Glutamatergic neuron (in vitro differentiated cells): ENCODE data around the gene DHRS13. TPM values are rescaled to one million over a fixed set of nuclear protein-coding genes. Genes with fewer than 3 reads are reported as not detected.
A peak's percentile ranks its signal among the peaks of the same experiment; 100 is the strongest.

Experiments used
- DNase-seq: peaks from one replicate; pipeline ENCODE4 v3.0.0; 2022
- H3K27ac Mint-ChIP-seq: one replicate; pipeline ENCODE4 v1.8.0; 2020; ENCODE audit warnings: mild to moderate bottlenecking, mixed read lengths, inconsistent platforms; ENCODE audit not compliant: unreplicated experiment
- H3K27me3 Mint-ChIP-seq: one replicate; pipeline ENCODE4 v1.8.0; 2020; ENCODE audit warnings: mild to moderate bottlenecking, moderate library complexity, mixed read lengths, inconsistent platforms; ENCODE audit not compliant: unreplicated experiment
- H3K36me3 Mint-ChIP-seq: one replicate; pipeline ENCODE4 v1.8.0; 2020; ENCODE audit warnings: mild to moderate bottlenecking, mixed read lengths, inconsistent platforms; ENCODE audit not compliant: unreplicated experiment
- H3K4me1 Mint-ChIP-seq: one replicate; pipeline ENCODE4 v1.8.0; 2020; ENCODE audit warnings: mild to moderate bottlenecking, low read depth, mixed read lengths, inconsistent platforms; ENCODE audit not compliant: unreplicated experiment
- H3K4me3 Mint-ChIP-seq: one replicate; pipeline ENCODE4 v1.8.0; 2020; ENCODE audit warnings: mild to moderate bottlenecking, mixed read lengths, inconsistent platforms; ENCODE audit not compliant: unreplicated experiment
- H3K9me3 Mint-ChIP-seq: one replicate; pipeline ENCODE4 v1.8.0; 2020; ENCODE audit warnings: mild to moderate bottlenecking, moderate library complexity, mixed read lengths, inconsistent platforms; ENCODE audit not compliant: unreplicated experiment
- total RNA-seq: library from RNA; stranded (reverse); fragmentation: NEBNext Ultra II Directional; extraction: Animal tissue kit (Norgen Biotek cat#: 25700); gene quantifications from one replicate; pipeline ENCODE4 v1.2.1, GENCODE V29; 2021; ENCODE audit not compliant: unreplicated experiment
- TF ChIP-seq, protein P1 (sequence below): fragments of 200-600 bp; sonication (generic); IDR thresholded peaks from one replicate; pipeline ENCODE4 v1.5.0; 2021; ENCODE audit not compliant: partially characterized antibody, unreplicated experiment

DHRS13 gene
- total RNA-seq, 1 donor from 2014 or later, result 17.0 TPM

DNA sequence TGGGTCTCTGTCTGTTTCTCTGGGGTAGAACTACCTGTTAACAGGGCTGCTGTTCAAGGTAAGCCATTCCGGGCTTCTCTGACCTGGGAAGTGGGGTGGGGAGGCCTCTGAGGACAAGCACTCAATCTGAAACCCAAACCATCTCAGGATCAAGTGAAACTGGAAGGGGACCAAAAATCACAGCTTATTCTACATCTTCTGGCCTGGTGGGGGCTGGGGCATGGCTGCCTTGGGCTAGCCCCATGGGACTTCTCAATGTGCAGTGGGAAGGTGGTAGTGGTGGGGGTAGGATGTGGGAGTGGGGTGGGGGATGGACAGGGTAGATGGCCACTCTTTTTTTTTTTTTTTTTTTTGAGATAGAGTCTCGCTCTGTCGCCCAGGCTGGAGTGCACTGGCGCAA is 10.9 kb downstream of the DHRS13 start:
- Mint-ChIP-seq H3K4me3 (no peak overlapping the region), H3K36me3 (peaks cover 4% of the 10 kb centered on the region), H3K4me1 (peaks cover 13% of the 10 kb centered on the region), H3K27me3 (no peaks in the 10 kb centered on the region), H3K27ac (no peak overlapping the region), H3K9me3 (peaks cover 8% of the 10 kb centered on the region)
- TF ChIP-seq, protein P1, sequence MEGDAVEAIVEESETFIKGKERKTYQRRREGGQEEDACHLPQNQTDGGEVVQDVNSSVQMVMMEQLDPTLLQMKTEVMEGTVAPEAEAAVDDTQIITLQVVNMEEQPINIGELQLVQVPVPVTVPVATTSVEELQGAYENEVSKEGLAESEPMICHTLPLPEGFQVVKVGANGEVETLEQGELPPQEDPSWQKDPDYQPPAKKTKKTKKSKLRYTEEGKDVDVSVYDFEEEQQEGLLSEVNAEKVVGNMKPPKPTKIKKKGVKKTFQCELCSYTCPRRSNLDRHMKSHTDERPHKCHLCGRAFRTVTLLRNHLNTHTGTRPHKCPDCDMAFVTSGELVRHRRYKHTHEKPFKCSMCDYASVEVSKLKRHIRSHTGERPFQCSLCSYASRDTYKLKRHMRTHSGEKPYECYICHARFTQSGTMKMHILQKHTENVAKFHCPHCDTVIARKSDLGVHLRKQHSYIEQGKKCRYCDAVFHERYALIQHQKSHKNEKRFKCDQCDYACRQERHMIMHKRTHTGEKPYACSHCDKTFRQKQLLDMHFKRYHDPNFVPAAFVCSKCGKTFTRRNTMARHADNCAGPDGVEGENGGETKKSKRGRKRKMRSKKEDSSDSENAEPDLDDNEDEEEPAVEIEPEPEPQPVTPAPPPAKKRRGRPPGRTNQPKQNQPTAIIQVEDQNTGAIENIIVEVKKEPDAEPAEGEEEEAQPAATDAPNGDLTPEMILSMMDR, result no peak
- DNase-seq, result no peak

DNA sequence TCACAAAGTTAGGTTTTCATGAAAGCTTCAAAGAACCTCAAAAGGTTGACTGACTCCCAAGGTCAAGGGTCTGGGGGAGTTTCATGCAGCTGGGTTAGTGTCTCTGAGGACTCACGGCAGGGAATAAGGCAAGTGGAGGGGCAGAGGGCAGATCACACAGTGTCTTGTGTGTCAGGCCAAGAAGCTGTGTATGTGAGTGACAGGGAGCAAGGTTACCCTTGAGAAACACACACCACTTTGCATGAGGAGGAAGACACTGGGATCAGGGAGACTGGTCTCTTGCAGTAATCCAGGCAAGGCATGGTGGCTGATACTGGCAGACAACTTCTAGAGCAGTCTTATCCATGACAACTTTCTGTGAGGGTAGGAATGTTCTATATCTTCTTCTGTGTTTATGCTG is 11.7 kb downstream of the DHRS13 start:
- H3K27ac Mint-ChIP-seq, result no peak overlapping the region

DNA sequence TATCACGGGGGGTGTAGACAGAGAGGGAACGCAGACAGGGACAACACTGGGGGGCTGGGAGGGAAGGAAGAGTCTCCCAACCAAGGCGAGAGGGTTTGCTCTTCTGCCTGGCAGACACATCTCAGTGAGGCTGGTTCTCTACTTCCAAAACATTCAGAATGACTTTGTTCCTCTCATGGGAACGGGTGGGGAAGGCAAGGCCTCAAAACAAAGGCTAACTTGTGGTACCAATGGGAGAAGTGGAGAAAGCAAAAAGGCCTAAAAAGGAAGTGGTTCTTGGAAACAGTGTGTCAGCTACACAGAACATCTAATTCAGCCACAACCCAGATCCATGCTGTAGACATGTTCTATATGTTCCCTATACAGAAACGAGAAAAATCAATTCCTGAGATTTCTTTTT is 12.9 kb downstream of the DHRS13 start:
- peaks cover 3% of the 10 kb centered on the region for H3K27me3 Mint-ChIP-seq
- peaks cover 4% of the 10 kb centered on the region for H3K36me3 Mint-ChIP-seq
- TF ChIP-seq, protein P1, result no peak
- H3K27ac Mint-ChIP-seq, result no peak overlapping the region
- H3K4me3 Mint-ChIP-seq, result no peak overlapping the region
- DNase-seq, result no peak
- H3K4me1 Mint-ChIP-seq, result peaks cover 8% of the 10 kb centered on the region
- H3K9me3 Mint-ChIP-seq, result peaks cover 5% of the 10 kb centered on the region

More for the DNA sequence above, 11.7 kb downstream of the DHRS13 start:
- H3K4me3 Mint-ChIP-seq, result peak overlapping the region; percentile 16
- H3K36me3 Mint-ChIP-seq, result peaks cover 4% of the 10 kb centered on the region
- H3K9me3 Mint-ChIP-seq, result peaks cover 8% of the 10 kb centered on the region
- DNase-seq, result no peak
- TF ChIP-seq, protein P1, result no peak
- peaks cover 15% of the 10 kb centered on the region for H3K4me1 Mint-ChIP-seq
- no peaks in the 10 kb centered on the region for H3K27me3 Mint-ChIP-seq

DNA sequence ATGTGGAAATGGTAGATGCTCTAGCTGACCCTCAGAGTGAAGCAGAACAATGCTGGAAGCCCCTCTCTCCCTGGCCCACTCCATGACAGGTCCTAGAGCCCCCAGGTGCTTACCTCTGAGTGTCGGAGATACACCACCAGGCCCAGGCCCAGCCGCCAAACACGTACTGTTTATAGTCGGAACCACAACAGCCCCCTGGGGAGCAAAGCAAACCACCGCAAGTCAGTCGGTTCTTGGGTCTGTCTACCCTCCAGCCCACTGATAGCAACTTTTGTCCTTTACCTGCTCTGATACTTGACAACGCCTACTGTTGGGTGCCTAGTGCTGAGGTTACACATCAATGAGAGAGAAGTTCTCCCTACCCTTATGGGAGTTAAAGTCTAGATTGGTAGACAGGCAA is 14.0 kb downstream of the DHRS13 start:
- Mint-ChIP-seq H3K4me3 (no peak overlapping the region), H3K4me1 (peaks cover 6% of the 10 kb centered on the region), H3K9me3 (peaks cover 5% of the 10 kb centered on the region), H3K27ac (no peak overlapping the region), H3K27me3 (peaks cover 5% of the 10 kb centered on the region), H3K36me3 (peaks cover 4% of the 10 kb centered on the region)
- no peak for DNase-seq
- TF ChIP-seq, protein P1, result no peak

DNA sequence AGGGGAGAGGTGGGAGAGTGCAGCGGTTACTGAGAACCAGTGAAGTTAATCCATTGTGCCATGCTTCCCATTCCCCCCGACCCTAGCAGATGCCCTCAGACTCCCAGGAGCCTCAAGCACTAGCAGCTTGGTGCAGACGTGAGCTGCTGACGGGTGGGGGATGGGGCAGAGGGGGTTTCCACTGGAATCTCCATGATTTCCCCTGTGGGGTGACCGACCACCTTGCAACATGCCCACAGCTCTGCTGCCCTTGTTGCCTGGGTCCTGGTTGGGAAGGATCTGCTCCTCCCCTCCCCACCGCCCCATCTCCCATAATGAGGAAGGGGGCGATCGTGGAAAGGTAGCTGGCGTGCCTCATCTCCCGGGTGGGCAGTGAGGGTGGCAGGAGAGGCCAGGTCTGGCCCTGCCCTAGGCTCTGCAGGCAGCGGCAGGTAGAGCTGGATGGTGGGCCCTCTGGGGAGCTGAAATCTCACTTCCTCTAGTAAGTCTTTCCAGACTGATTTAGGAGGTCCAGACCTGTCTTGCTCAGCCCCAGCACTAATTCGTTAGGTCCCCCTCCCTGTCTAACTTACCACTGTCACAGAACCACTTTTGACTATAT is 14.9 kb downstream of the DHRS13 start:
- peaks cover 5% of the 10 kb centered on the region for H3K9me3 Mint-ChIP-seq
- H3K4me3 Mint-ChIP-seq, result no peak overlapping the region
- peaks cover 5% of the 10 kb centered on the region for H3K27me3 Mint-ChIP-seq

More for the DNA sequence above, 14.9 kb downstream of the DHRS13 start:
- peak; percentile 39 for DNase-seq
- TF ChIP-seq, protein P1, result no peak
- Mint-ChIP-seq H3K4me1 (peaks cover 4% of the 10 kb centered on the region), H3K36me3 (peaks cover 4% of the 10 kb centered on the region), H3K27ac (no peak overlapping the region)
